ENCODE results near the gene LGR4. TPM values are rescaled to one million over a fixed set of nuclear protein-coding genes. Genes with fewer than 3 reads are reported as not detected.

The LGR4 gene
- total and polyA plus RNA-seq, 9 of the 15 experiments (the other 6 are each of a cell fraction or from before 2014, with no cell fraction given), result 0.94 to 10.1 (median 5.8) TPM

- TF ChIP-seq NEUROD1 (IDR thresholded peaks at IDR 0.05; ENCODE audit: borderline replicate concordance, low read depth, low read length, partially characterized antibody) (no peak), DLX4 (CRISPR knock-in tag; IDR thresholded peaks at IDR 0.05) (no peak), TARDBP (IDR thresholded peaks at IDR 0.05) (no peak), C11orf30 (IDR thresholded peaks at IDR 0.05; ENCODE audit: low read depth) (no peak), TSC22D4 (tag; IDR thresholded peaks at IDR 0.05) (no peak), TEAD4 (IDR thresholded peaks at IDR 0.05; ENCODE audit: low read length) (peak; percentile 54), TEAD4 (CRISPR knock-in tag; IDR thresholded peaks at IDR 0.05; ENCODE audit: borderline replicate concordance) (no peak), ADNP (tag; IDR thresholded peaks at IDR 0.05) (peak; percentile 80; the same call in 1 of the 2 replicates), RFX5 (IDR thresholded peaks at IDR 0.05; ENCODE audit: low read depth, low read length) (no peak), PML (IDR thresholded peaks at IDR 0.05; ENCODE audit: low read length) (no peak), ZNF589 (CRISPR knock-in tag; IDR thresholded peaks at IDR 0.05; ENCODE audit: low read depth) (no peak), ZKSCAN1 (IDR thresholded peaks at IDR 0.05; ENCODE audit: low read depth, low read length) (no peak), SMARCA4 (IDR thresholded peaks at IDR 0.05) (peak; percentile 35; the same call in 1 of the 2 replicates), ZNF584 (CRISPR knock-in tag; IDR thresholded peaks at IDR 0.05; ENCODE audit: low read depth) (no peak), ELF1 (tag; IDR thresholded peaks at IDR 0.05) (no peak), POLR3G (IDR thresholded peaks at IDR 0.05; ENCODE audit: extremely low read depth, insufficient read length, insufficient replicate concordance) (no peak), KAT8 (IDR thresholded peaks at IDR 0.05; ENCODE audit: low read depth) (no peak), ZNF124 (CRISPR knock-in tag; IDR thresholded peaks at IDR 0.05) (no peak), FIP1L1 (IDR thresholded peaks at IDR 0.05; ENCODE audit: low read depth, low read length, poor library complexity, severe bottlenecking) (no peak), ZBTB43 (CRISPR knock-in tag; IDR thresholded peaks at IDR 0.05) (no peak), CUX1 (CRISPR knock-in tag; IDR thresholded peaks at IDR 0.05) (no peak)
Measured at GRCh38 chr11:27406498-27407354, 65.9 kb downstream of the LGR4 start (continued).
